CD14-positive monocyte (primary cell): Measurements from ENCODE around the gene UNC13B. TPM values are rescaled to one million over a fixed set of nuclear protein-coding genes. Genes with fewer than 3 reads are reported as not detected.

Source experiments
- DNase-seq, 3 donors: peaks; one replicate each; pipeline ENCODE4 v3.0.0-alpha.2; 2011 to 2022
- H2AFZ ChIP-seq: 2 replicates; pipeline ENCODE4 v1.6.0; 2012; ENCODE audit warnings: mild to moderate bottlenecking, low read depth, low read length, inconsistent platforms; ENCODE audit not compliant: insufficient read depth, poor library complexity, severe bottlenecking
- H3K27ac ChIP-seq, 2 donors: 1 replicate in 1 of 2; 2 replicates in 1 of 2; pipeline ENCODE4 v1.5.1; 2012 to 2013; ENCODE audit warnings: low read length in 2 of 2, control low read depth in 1 of 2, inconsistent platforms in 1 of 2, low read depth in 1 of 2, mild to moderate bottlenecking in 1 of 2
- H3K27me3 ChIP-seq, 2 donors: one replicate each; pipeline versions ENCODE4 v1.6.0 to v1.6.1; 2011 to 2013; ENCODE audit warnings: low read length in 2 of 2; ENCODE audit not compliant: control insufficient read depth in 2 of 2, insufficient read depth in 2 of 2
- H3K36me3 ChIP-seq, 2 donors: replicated peaks in 1 of 2; 1 replicate in 1 of 2; 2 replicates in 1 of 2; pipeline versions ENCODE4 v1.5.1 to v1.6.1; 2012 to 2013; ENCODE audit warnings: low read length in 2 of 2, control low read depth in 1 of 2, inconsistent platforms in 1 of 2, mild to moderate bottlenecking in 1 of 2; ENCODE audit not compliant: insufficient read depth in 2 of 2, control insufficient read depth in 1 of 2
- H3K4me1 ChIP-seq, 2 donors: 1 replicate in 1 of 2; 2 replicates in 1 of 2; pipeline versions ENCODE4 v1.5.1 to v1.6.1; 2012 to 2013; ENCODE audit warnings: low read length in 2 of 2, control low read depth in 1 of 2, inconsistent platforms in 1 of 2, mild to moderate bottlenecking in 1 of 2, moderate library complexity in 1 of 2; ENCODE audit not compliant: insufficient read depth in 2 of 2, control insufficient read depth in 1 of 2
- H3K4me2 ChIP-seq: replicated peaks from 2 replicates; pipeline ENCODE3; 2012; ENCODE audit warnings: low read length, moderate library complexity, mild to moderate bottlenecking; ENCODE audit not compliant: poor library complexity, severe bottlenecking; ENCODE audit errors: extremely low read depth
- H3K4me3 ChIP-seq, 3 experiments: fragments of 200-600 bp in 1 of 3; sonication (generic) in 1 of 3; replicated peaks in 1 of 3; 1 replicate in 2 of 3; 2 replicates in 1 of 3; pipeline ENCODE4 v1.5.1; 2011 to 2013; ENCODE audit warnings: low read length in 3 of 3, mild to moderate bottlenecking in 3 of 3, control low read depth in 2 of 3, low read depth in 2 of 3, inconsistent platforms in 1 of 3, moderate library complexity in 1 of 3
- H3K79me2 ChIP-seq: 2 replicates; pipeline ENCODE4 v1.6.0; 2012; ENCODE audit warnings: mild to moderate bottlenecking, control low read depth, inconsistent platforms, low read length, moderate library complexity; ENCODE audit not compliant: insufficient read depth
- H3K9ac ChIP-seq: 2 replicates; pipeline ENCODE4 v1.6.0; 2017; ENCODE audit warnings: low read length, mild to moderate bottlenecking; ENCODE audit not compliant: insufficient read depth, poor library complexity, severe bottlenecking
- H3K9me3 ChIP-seq, 2 donors: replicated peaks in 1 of 2; 1 replicate in 1 of 2; 2 replicates in 1 of 2; pipeline versions ENCODE4 v1.5.1 to v1.6.1; 2012 to 2013; ENCODE audit warnings: low read length in 2 of 2, control low read depth in 1 of 2; ENCODE audit not compliant: control insufficient read depth in 1 of 2, insufficient read depth in 1 of 2
- H4K20me1 ChIP-seq: 2 replicates; pipeline ENCODE4 v1.6.0; 2012; ENCODE audit warnings: mild to moderate bottlenecking, low read length, control low read depth, moderate library complexity; ENCODE audit not compliant: insufficient read depth
- H3K27ac Mint-ChIP-seq, 7 donors: one replicate each; pipeline ENCODE4 v1.8.0; 2020; ENCODE audit warnings: mild to moderate bottlenecking in 7 of 7, mixed read lengths in 7 of 7, moderate library complexity in 6 of 7, inconsistent platforms in 2 of 7
- H3K27me3 Mint-ChIP-seq, 3 donors: one replicate each; pipeline ENCODE4 v1.8.0; 2021 to 2022; ENCODE audit warnings: low read depth in 3 of 3, mild to moderate bottlenecking in 3 of 3, mixed read lengths in 3 of 3, moderate library complexity in 3 of 3, inconsistent platforms in 1 of 3
- H3K36me3 Mint-ChIP-seq, 2 donors: one replicate each; pipeline ENCODE4 v1.8.0; 2020; ENCODE audit warnings: mixed read lengths in 2 of 2, inconsistent platforms in 1 of 2, mild to moderate bottlenecking in 1 of 2
- H3K4me1 Mint-ChIP-seq: one replicate; pipeline ENCODE4 v1.8.0; 2020; ENCODE audit warnings: mild to moderate bottlenecking, mixed read lengths
- H3K4me3 Mint-ChIP-seq, 2 donors: one replicate each; pipeline ENCODE4 v1.8.0; 2020; ENCODE audit warnings: mild to moderate bottlenecking in 2 of 2, mixed read lengths in 2 of 2, moderate library complexity in 1 of 2
- H3K9me3 Mint-ChIP-seq, 7 donors: one replicate each; pipeline ENCODE4 v1.8.0; 2020 to 2022; ENCODE audit warnings: mixed read lengths in 7 of 7, mild to moderate bottlenecking in 6 of 7, moderate library complexity in 6 of 7, inconsistent platforms in 2 of 7
- CTCF ChIP-seq: fragments of 200-600 bp; IDR thresholded peaks from one replicate; pipeline ENCODE4 v1.8.0; 2022; ENCODE audit warnings: antibody characterized with exemption, mild to moderate bottlenecking
- WGBS: methylation state at CpG from one replicate; pipeline ENCODE4 v1.1.5; 2013; ENCODE audit warnings: missing lambda C conversion rate; ENCODE audit not compliant: insufficient coverage; 5-methylcytosine and 5-hydroxymethylcytosine counted together
- intact Hi-C, 2 donors: fragments of 100-400 bp; cut with micrococcal nuclease; formaldehyde crosslinking; loops; one replicate each; pipeline versions ENCODE4 v1.15.0 to v1.15.1; 2023
- polyA plus RNA-seq, 3 donors: library from polyadenylated mRNA; depleted of rRNA in 1 of 3; unstranded in 2 of 3; stranded (reverse) in 1 of 3; fragments of 300-500 nt in 2 of 3; fragments of >200 nt in 1 of 3; fragmentation: Illumina TruSeq in 2 of 3; gene quantifications; 1 replicate in 2 of 3; 2 replicates in 1 of 3; pipeline ENCODE4 v1.2.3, GENCODE V29; 2012 to 2021

The UNC13B gene
- polyA plus RNA-seq, 3 donors, result 0.41 to 0.81 (median 0.66) TPM

- no peak overlapping the region for H3K4me2 ChIP-seq
- peaks cover 0 to 2% (median 0%) of the 10 kb centered on the region in 7 donors for H3K9me3 Mint-ChIP-seq
- no peak for TF ChIP-seq CTCF
- H3K79me2 ChIP-seq, result no peaks in the 10 kb centered on the region
- no peaks in the 10 kb centered on the region for H3K36me3 Mint-ChIP-seq
- no peaks in the 10 kb centered on the region for H3K36me3 ChIP-seq
- H3K27ac ChIP-seq, result no peak overlapping the region
- H4K20me1 ChIP-seq, result no peaks in the 10 kb centered on the region
- H3K4me3 Mint-ChIP-seq, result no peak overlapping the region
- no peaks in the 10 kb centered on the region for H3K27me3 ChIP-seq
- H3K27ac Mint-ChIP-seq, result no peak overlapping the region
- H3K4me1 Mint-ChIP-seq, result peaks cover 4% of the 10 kb centered on the region
- intact Hi-C loops, result no loop called here
- H2AFZ ChIP-seq, result no peak overlapping the region
- H3K4me1 ChIP-seq, result no peaks in the 10 kb centered on the region
- no peak overlapping the region for H3K9ac ChIP-seq
- no peak overlapping the region for H3K4me3 ChIP-seq
- H3K27me3 Mint-ChIP-seq, result no peaks in the 10 kb centered on the region
- H3K9me3 ChIP-seq, result no peaks in the 10 kb centered on the region
- no peak for DNase-seq
- 83% methylated on average over 1 of the region's 6 CpGs for WGBS
Observed at GRCh38 chr9:35168963-35169362, 7.2 kb downstream of the UNC13B start.

DNA sequence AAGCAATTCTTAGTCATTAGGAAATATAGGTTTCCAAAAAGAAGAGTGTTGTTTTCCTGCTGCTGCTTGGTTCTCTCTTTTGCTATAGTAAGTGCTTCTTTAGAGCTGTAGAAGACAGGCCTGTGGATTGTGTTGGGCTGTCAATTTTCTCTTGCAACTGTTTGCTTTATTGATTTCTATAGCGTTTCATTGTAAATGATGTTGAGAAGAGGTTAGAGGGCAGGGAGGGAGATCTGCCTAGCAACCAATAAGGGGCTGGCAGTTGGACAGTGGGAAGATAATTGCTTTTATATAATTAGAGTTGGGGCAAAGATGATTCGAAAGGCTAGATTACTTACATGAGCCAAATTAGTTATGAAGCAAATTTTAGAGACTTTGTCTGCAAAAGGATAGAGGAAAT, 11.1 kb downstream of the UNC13B start:
- H3K4me3 Mint-ChIP-seq, result no peak overlapping the region
- Histone ChIP-seq H3K4me2 (no peak overlapping the region), H3K36me3 (no peaks in the 10 kb centered on the region), H3K27ac (no peak overlapping the region), H2AFZ (no peak overlapping the region), H3K9me3 (peaks cover 0 to 5% of the 10 kb centered on the region in 2 donors), H3K79me2 (no peaks in the 10 kb centered on the region), H3K4me3 (no peak overlapping the region), H3K27me3 (no peaks in the 10 kb centered on the region), H3K9ac (no peak overlapping the region), H3K4me1 (no peaks in the 10 kb centered on the region), H4K20me1 (no peaks in the 10 kb centered on the region)
- no peaks in the 10 kb centered on the region for H3K27me3 Mint-ChIP-seq
- DNase-seq, result no peak
- intact Hi-C loops, result no loop called here
- H3K27ac Mint-ChIP-seq, result no peak overlapping the region
- 14% methylated on average over 1 of the region's 2 CpGs for WGBS
- peaks cover 4% of the 10 kb centered on the region for H3K4me1 Mint-ChIP-seq
- peaks cover 3 to 21% (median 11%) of the 10 kb centered on the region in 7 donors for H3K9me3 Mint-ChIP-seq
- no peak for TF ChIP-seq CTCF
- H3K36me3 Mint-ChIP-seq, result no peaks in the 10 kb centered on the region
